Measurements from ENCODE around the gene SLC13A2.
"Not testable (repeated sequence)": the region's sequence is repeated elsewhere in the genome, so short reads cannot be mapped to it uniquely, and the experiment has no call there.

Gene SLC13A2

GRCh38 chr17:28466001-28466400 is 7.4 kb upstream of the SLC13A2 start:
- H3K4me3 ChIP-seq (ENCODE audit: low read depth, low read length): no peak overlapping the region
- no peak for TF ChIP-seq CTCF (IDR thresholded peaks at IDR 0.05; ENCODE audit: low read depth, low read length, missing control alignments)
- DNase-seq (ENCODE audit: low read depth): no peak
- in situ Hi-C loops (cut with HindIII; ENCODE audit: low sequenced_read_pairs): no loop called here

DNA sequence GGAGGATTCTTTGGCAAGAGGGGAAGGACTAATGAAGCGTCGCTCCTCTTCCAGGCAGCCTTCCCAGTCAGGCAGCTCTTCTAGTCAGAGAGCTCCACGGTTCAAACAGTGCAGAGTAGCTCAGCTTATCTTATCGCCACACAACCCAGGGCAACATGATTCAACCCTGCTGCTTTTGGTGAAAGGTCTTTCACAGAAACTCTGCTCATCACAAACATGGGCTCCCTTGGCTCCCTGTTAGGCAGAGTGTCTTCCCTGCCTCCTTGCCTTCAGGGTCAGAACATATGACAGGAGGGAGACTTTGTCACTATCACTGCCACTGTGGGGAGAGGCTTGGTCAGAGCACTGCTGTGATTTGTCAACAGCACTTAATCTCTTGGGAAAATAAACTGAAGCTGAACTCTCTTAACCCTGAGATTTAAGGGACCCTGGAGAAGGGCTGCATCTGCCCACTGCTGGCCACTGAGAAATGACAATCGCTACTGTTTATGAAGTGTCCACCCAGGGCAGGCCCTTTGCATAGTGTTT is 6.9 kb upstream of the SLC13A2 start:
- no peak for TF ChIP-seq CTCF (IDR thresholded peaks at IDR 0.05; ENCODE audit: low read depth, low read length, missing control alignments)
- in situ Hi-C loops (cut with HindIII; ENCODE audit: low sequenced_read_pairs): no loop called here
- no peak for DNase-seq (ENCODE audit: low read depth)
- H3K4me3 ChIP-seq (ENCODE audit: low read depth, low read length): no peak overlapping the region

GRCh38 chr17:28467456-28468025 is 5.9 kb upstream of the SLC13A2 start:
- peak; percentile 12 for DNase-seq (ENCODE audit: low read depth)
- TF ChIP-seq CTCF (IDR thresholded peaks at IDR 0.05; ENCODE audit: low read depth, low read length, missing control alignments): no peak
- in situ Hi-C loops (cut with HindIII; ENCODE audit: low sequenced_read_pairs): no loop called here
- no peak overlapping the region for H3K4me3 ChIP-seq (ENCODE audit: low read depth, low read length)

GRCh38 chr17:28468033-28468735 is 5.3 kb upstream of the SLC13A2 start:
- DNase-seq (ENCODE audit: low read depth); in situ Hi-C loops (cut with HindIII; ENCODE audit: low sequenced_read_pairs); H3K4me3 ChIP-seq (ENCODE audit: low read depth, low read length): not testable (repeated sequence)

DNA sequence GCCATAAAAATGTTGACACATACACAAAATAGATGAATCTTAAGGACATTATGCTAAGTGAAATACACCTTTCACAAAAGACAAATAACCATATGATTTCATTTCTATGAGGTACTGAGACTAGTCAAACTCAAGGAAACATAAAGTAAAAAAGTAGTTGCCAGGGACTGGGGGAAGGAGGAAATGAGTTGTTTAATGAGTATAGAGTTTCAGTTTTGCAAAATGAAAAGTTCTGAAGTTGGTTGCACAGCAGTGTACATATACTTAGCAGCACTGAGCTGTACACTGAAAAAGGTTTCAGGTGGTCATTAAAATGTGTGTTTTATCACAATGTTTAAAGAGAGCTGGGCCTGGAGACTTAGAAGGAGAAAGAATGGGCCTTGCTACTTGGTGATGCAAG is 4.7 kb upstream of the SLC13A2 start:
- no peak for DNase-seq (ENCODE audit: low read depth)
- in situ Hi-C loops (cut with HindIII; ENCODE audit: low sequenced_read_pairs): no loop called here
- H3K4me3 ChIP-seq (ENCODE audit: low read depth, low read length): no peak overlapping the region
- TF ChIP-seq CTCF (IDR thresholded peaks at IDR 0.05; ENCODE audit: low read depth, low read length, missing control alignments): no peak

GRCh38 chr17:28469376-28469775 is 4.1 kb upstream of the SLC13A2 start:
- TF ChIP-seq CTCF (IDR thresholded peaks at IDR 0.05; ENCODE audit: low read depth, low read length, missing control alignments): no peak
- H3K4me3 ChIP-seq (ENCODE audit: low read depth, low read length): no peak overlapping the region
- in situ Hi-C loops (cut with HindIII; ENCODE audit: low sequenced_read_pairs): no loop called here
- DNase-seq (ENCODE audit: low read depth): no peak

DNA sequence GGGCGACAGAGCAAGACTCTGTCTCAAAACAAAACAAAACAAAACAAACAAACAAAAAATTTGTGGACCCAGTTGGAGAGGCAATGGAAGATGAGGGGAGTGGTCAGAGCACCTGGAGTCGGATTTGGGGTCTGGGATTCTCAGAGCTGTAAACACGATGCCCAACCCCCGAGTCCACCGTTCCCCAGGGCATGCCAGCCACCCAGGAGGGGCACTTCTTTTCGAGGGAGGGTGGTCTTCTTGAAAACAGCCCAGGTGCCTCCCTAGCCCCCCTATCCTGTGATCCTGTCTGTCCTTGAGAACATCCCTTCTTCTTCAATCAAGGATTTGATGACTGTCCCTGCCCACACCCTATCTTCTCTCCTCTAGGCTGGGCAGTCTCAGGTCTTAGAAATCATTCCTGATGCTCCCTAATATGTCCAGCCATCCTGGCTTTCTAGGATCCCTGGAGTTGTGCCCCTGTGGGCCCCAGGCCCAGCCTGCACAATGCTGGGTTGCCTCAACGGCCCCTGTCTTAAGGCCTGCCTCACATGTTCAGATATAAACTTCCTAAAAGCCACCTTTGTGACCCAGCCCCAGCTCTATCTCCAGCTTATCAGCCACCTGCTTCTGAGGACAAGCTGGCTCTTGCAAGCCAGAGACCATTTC is 3.1 kb upstream of the SLC13A2 start:
- TF ChIP-seq CTCF (IDR thresholded peaks at IDR 0.05; ENCODE audit: low read depth, low read length, missing control alignments): no peak
- no peak overlapping the region for H3K4me3 ChIP-seq (ENCODE audit: low read depth, low read length)
- no peak for DNase-seq (ENCODE audit: low read depth)
- in situ Hi-C loops (cut with HindIII; ENCODE audit: low sequenced_read_pairs): no loop called here

Data from astrocyte of the cerebellum (primary cell).